Thyroid gland (tissue), 4 donors: Measurements from ENCODE around the gene IBTK. TPM values are rescaled to one million over a fixed set of nuclear protein-coding genes. Genes with fewer than 3 reads are reported as not detected.

ENCODE experiments used
- DNase-seq, 2 donors: peaks; one replicate each; pipeline ENCODE4 v3.0.0-alpha.2; 2019
- H3K27ac ChIP-seq, 3 donors: fragments of 200-600 bp; sonication (generic); 1 replicate in 2 of 3; 2 replicates in 1 of 3; pipeline ENCODE4 v1.5.1; 2016 to 2019; ENCODE audit warnings: mild to moderate bottlenecking in 1 of 3, moderate library complexity in 1 of 3
- H3K27me3 ChIP-seq: fragments of 200-600 bp; sonication (generic); one replicate; pipeline ENCODE4 v1.5.1; 2019
- H3K36me3 ChIP-seq, 2 donors: fragments of 200-600 bp; sonication (generic); one replicate each; pipeline ENCODE4 v1.5.1; 2016 to 2019
- H3K4me1 ChIP-seq, 2 donors: fragments of 200-600 bp; sonication (generic); one replicate each; pipeline ENCODE4 v1.5.1; 2017 to 2019
- H3K4me3 ChIP-seq, 3 donors: fragments of 200-600 bp; sonication (generic); replicated peaks in 1 of 3; 1 replicate in 2 of 3; 2 replicates in 1 of 3; pipeline ENCODE4 v1.5.1; 2016; ENCODE audit warnings: mild to moderate bottlenecking in 1 of 3
- H3K9me3 ChIP-seq: fragments of 200-600 bp; sonication (generic); one replicate; pipeline ENCODE4 v1.5.1; 2017
- CTCF ChIP-seq, 6 experiments: fragments of 200-600 bp in 3 of 6; fragments of 450-650 bp in 3 of 6; sonication (generic) in 3 of 6; IDR thresholded peaks; one replicate each; pipeline ENCODE4 v1.5.1; 2016 to 2019; ENCODE audit warnings: antibody characterized with exemption in 6 of 6, mild to moderate bottlenecking in 2 of 6, inconsistent platforms in 1 of 6, moderate library complexity in 1 of 6
- POLR2A ChIP-seq, 2 donors: fragments of 450-650 bp; IDR thresholded peaks; one replicate each; pipeline ENCODE4 v1.6.1; 2017; ENCODE audit warnings: antibody characterized with exemption in 2 of 2, mild to moderate bottlenecking in 2 of 2, moderate library complexity in 1 of 2
- WGBS, 2 donors: methylation state at CpG; one replicate each; pipeline ENCODE4 v1.1.5; 2017; 5-methylcytosine and 5-hydroxymethylcytosine counted together
- intact Hi-C: fragments of 100-400 bp; cut with DNase I; formaldehyde crosslinking; loops from one replicate; pipeline ENCODE4 v1.15.1; 2023
- total RNA-seq, 4 donors: library from RNA; depleted of rRNA; stranded (reverse); fragments of >200 nt; gene quantifications; one replicate each; pipeline ENCODE4 v1.2.3, GENCODE V29; 2016

IBTK gene
- total RNA-seq, 4 donors from 2014 or later = 28.4 to 46.1 (median 38.3) TPM

GRCh38 chr6:82196161-82196560 lies 51.4 kb downstream of the IBTK start:
- H3K27me3 ChIP-seq = no peaks in the 10 kb centered on the region
- no peaks in the 10 kb centered on the region for H3K9me3 ChIP-seq
- H3K4me1 ChIP-seq = no peaks in the 10 kb centered on the region
- H3K4me3 ChIP-seq = no peak overlapping the region
- H3K36me3 ChIP-seq = peaks cover 17 to 48% of the 10 kb centered on the region in 2 donors
- H3K27ac ChIP-seq = no peak overlapping the region
- intact Hi-C loops = no loop called here
- DNase-seq = no peak
- TF ChIP-seq CTCF (IDR thresholded peaks at IDR 0.05) (no peak), POLR2A (IDR thresholded peaks at IDR 0.05) (no peak)

GRCh38 chr6:82195619-82196018 lies 51.9 kb downstream of the IBTK start:
- intact Hi-C loops = no loop called here
- H3K27me3 ChIP-seq = no peaks in the 10 kb centered on the region
- no peak overlapping the region for H3K27ac ChIP-seq
- WGBS, 2 donors = 92 to 94% methylated on average over 4 of the region's 4 CpGs
- peaks cover 17 to 53% of the 10 kb centered on the region in 2 donors for H3K36me3 ChIP-seq
- no peaks in the 10 kb centered on the region for H3K9me3 ChIP-seq
- DNase-seq = no peak
- H3K4me3 ChIP-seq = no peak overlapping the region
- H3K4me1 ChIP-seq = no peaks in the 10 kb centered on the region
- TF ChIP-seq POLR2A (IDR thresholded peaks at IDR 0.05) = no peak
- TF ChIP-seq CTCF (IDR thresholded peaks at IDR 0.05) = no peak

GRCh38 chr6:82185948-82186535 lies 61.5 kb downstream of the IBTK start:
- Histone ChIP-seq H3K27me3 (no peaks in the 10 kb centered on the region), H3K36me3 (peaks cover 9 to 30% of the 10 kb centered on the region in 2 donors), H3K9me3 (no peaks in the 10 kb centered on the region), H3K27ac (no peak overlapping the region), H3K4me1 (no peaks in the 10 kb centered on the region), H3K4me3 (no peak overlapping the region)
- no peak for DNase-seq
- TF ChIP-seq CTCF (IDR thresholded peaks at IDR 0.05) (no peak), POLR2A (IDR thresholded peaks at IDR 0.05) (no peak)
- intact Hi-C loops = no loop called here
- WGBS, 2 donors = 93 to 96% methylated on average over 3 of the region's 3 CpGs

DNA sequence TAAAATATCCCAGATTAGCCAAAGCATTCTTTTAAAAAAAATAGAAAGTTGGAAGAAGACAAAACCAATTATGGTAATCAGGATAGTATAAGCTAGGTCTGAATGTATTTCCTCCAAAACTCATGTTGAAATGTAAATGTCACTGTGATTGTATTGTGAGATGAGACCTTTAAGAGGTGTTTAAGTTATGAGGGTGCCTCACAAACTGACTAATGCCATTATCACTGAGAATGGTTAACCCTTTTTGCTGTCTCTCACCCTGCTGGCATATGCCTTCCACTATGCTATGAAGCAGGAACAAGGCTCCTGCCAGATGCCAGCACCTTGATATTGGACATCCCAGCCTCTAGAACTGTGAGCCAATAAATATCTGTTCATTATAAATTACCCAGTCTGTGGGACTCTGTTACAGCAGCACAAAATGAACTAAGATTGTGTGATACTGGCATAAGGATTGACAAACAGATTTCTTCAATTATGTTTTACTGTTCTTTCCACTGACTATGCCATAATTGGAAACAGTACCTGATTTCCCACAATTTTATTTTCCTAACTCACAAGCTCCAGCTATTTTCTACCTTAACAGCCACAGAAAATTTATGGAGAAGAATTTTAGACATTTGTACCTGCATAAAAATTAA lies 63.8 kb downstream of the IBTK start:
- H3K4me3 ChIP-seq = no peak overlapping the region
- DNase-seq = no peak
- TF ChIP-seq POLR2A (IDR thresholded peaks at IDR 0.05) = no peak
- no peak for TF ChIP-seq CTCF (IDR thresholded peaks at IDR 0.05)
- no peaks in the 10 kb centered on the region for H3K4me1 ChIP-seq
- H3K27me3 ChIP-seq = no peaks in the 10 kb centered on the region
- intact Hi-C loops = no loop called here
- peaks cover 11 to 19% of the 10 kb centered on the region in 2 donors for H3K36me3 ChIP-seq
- no peaks in the 10 kb centered on the region for H3K9me3 ChIP-seq
- no peak overlapping the region for H3K27ac ChIP-seq

- H3K9me3 ChIP-seq = no peaks in the 10 kb centered on the region
- intact Hi-C loops = no loop called here
- no peak overlapping the region for H3K27ac ChIP-seq
- H3K27me3 ChIP-seq = no peaks in the 10 kb centered on the region
- no peaks in the 10 kb centered on the region for H3K4me1 ChIP-seq
- no peak overlapping the region for H3K4me3 ChIP-seq
- WGBS, 2 donors = 83 to 90% methylated on average over 1 of the region's 1 CpG
- DNase-seq = no peak
- H3K36me3 ChIP-seq = peaks cover 11 to 19% of the 10 kb centered on the region in 2 donors
- no peak for TF ChIP-seq POLR2A (IDR thresholded peaks at IDR 0.05)
- TF ChIP-seq CTCF (IDR thresholded peaks at IDR 0.05) = no peak
These were observed 64.8 kb downstream of the IBTK start for GRCh38 chr6:82182756-82183155.
